Measurements from ENCODE around the gene UNKL. TPM values are rescaled to one million over a fixed set of nuclear protein-coding genes. Genes with fewer than 3 reads are reported as not detected.
"Not testable (repeated sequence)": the region's sequence is repeated elsewhere in the genome, so short reads cannot be mapped to it uniquely, and the experiment has no call there.

UNKL gene
- total and polyA plus RNA-seq, 2 donors (not counting 1 experiment from before 2014, with no cell fraction given) = 53.9 to 178 TPM

DNA sequence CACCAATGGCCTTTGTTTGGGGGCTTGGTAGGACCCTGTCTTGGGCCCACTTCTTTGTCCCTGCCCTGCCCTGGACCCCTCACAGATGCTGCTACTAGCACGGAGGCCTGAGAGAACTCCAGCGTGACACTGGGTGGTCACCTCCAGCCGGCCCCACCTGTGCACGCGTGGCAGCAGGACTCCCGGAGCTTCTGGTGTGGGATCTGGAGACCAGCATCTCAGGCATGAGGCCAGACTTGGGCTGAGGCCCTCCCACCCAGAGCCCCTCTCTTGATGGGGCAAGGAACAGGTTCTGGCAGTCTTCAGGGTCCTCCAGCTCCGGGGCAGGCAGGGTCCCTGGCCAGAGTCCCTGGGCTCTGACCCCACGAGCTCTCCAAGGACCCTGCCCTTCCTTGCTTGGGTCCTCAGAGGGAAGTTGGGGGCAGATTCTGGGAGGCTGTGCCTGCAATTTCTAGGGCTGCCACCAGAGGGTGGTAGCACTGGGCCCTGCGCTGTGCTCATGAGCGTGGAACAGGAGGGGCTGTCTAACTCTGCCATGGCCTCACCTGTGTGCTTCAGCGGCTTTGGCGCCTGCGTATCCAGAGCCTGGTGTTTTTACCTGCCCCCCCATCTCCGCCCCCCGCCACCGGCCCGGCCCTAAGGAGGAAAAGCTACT, 84.1 kb downstream of the UNKL start:
- H2AFZ ChIP-seq (ENCODE audit: insufficient read depth, low read depth, low read length, poor library complexity, severe bottlenecking) = no peak overlapping the region
- intact Hi-C loops (cut with micrococcal nuclease) = no loop called here
- WGBS (ENCODE audit: insufficient coverage) = 87% methylated on average over 14 of the region's 17 CpGs
- H3K4me2 ChIP-seq (replicated peaks; ENCODE audit: low read depth, low read length, poor library complexity, severe bottlenecking) = peak overlapping the region; percentile 97
- ATAC-seq (ENCODE audit: low read depth) (no peak), DNase-seq (no peak)
- peaks cover 3% of the 10 kb centered on the region for H3K79me2 ChIP-seq (ENCODE audit: control insufficient read depth, insufficient read depth, low read length)
- peaks cover 7% of the 10 kb centered on the region for H3K27me3 Mint-ChIP-seq
- TF ChIP-seq EZH2 (IDR thresholded peaks at IDR 0.05; ENCODE audit: borderline replicate concordance, insufficient read depth, low read depth, low read length, poor library complexity, severe bottlenecking) = no peak
- TF ChIP-seq, protein P1, sequence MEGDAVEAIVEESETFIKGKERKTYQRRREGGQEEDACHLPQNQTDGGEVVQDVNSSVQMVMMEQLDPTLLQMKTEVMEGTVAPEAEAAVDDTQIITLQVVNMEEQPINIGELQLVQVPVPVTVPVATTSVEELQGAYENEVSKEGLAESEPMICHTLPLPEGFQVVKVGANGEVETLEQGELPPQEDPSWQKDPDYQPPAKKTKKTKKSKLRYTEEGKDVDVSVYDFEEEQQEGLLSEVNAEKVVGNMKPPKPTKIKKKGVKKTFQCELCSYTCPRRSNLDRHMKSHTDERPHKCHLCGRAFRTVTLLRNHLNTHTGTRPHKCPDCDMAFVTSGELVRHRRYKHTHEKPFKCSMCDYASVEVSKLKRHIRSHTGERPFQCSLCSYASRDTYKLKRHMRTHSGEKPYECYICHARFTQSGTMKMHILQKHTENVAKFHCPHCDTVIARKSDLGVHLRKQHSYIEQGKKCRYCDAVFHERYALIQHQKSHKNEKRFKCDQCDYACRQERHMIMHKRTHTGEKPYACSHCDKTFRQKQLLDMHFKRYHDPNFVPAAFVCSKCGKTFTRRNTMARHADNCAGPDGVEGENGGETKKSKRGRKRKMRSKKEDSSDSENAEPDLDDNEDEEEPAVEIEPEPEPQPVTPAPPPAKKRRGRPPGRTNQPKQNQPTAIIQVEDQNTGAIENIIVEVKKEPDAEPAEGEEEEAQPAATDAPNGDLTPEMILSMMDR (IDR thresholded peaks at IDR 0.05) = peak; percentile 50
- peaks cover 27% of the 10 kb centered on the region for H4K20me1 ChIP-seq (ENCODE audit: control insufficient read depth, insufficient read depth, low read length, poor library complexity, severe bottlenecking)
- no peak overlapping the region for H3K9ac ChIP-seq (ENCODE audit: low read length)
- POLR2A ChIA-PET = interaction anchor here (1.1 to 2.6 kb wide), 3 partner anchors 12 to 21 kb away, joined by 8 to 14 read pairs (median 10); partner anchors contain the start of gene UBE2I
- no peaks in the 10 kb centered on the region for H3K9me3 Mint-ChIP-seq (ENCODE audit: insufficient read depth)
- H3K27ac ChIP-seq (ENCODE audit: low read length in 2 of 2) = no peak overlapping the region
- H3K4me3 ChIP-seq (ENCODE audit: control extremely low read depth in 1 of 5, extremely low read depth in 1 of 5, insufficient read depth in 1 of 5, low read depth in 2 of 5, low read length in 4 of 5) = no peak overlapping the region
- peak overlapping the region; percentile 73 for H3K27ac Mint-ChIP-seq
- CTCF ChIA-PET = interaction anchor here (0.8 to 2.1 kb wide), 4 partner anchors 12 to 213 kb away, joined by 3 to 8 read pairs (median 3); partner anchors contain the start of genes GNPTG and TSR3
- peaks cover 44 to 73% of the 10 kb centered on the region in 2 donors for H3K4me1 ChIP-seq (ENCODE audit: control insufficient read depth in 2 of 2, insufficient read depth in 2 of 2, low read length in 2 of 2)
- H3K4me1 Mint-ChIP-seq = peaks cover 24% of the 10 kb centered on the region
- no peak overlapping the region for H3K4me3 Mint-ChIP-seq
- peaks cover 0 to 42% (median 17%) of the 10 kb centered on the region in 4 experiments for H3K27me3 ChIP-seq (replicated peaks in 1 of 4; ENCODE audit: control extremely low read depth in 1 of 4, control insufficient read depth in 3 of 4, insufficient read depth in 4 of 4, low read length in 3 of 4)
- H3K9me3 ChIP-seq (ENCODE audit: control extremely low read depth in 1 of 3, control insufficient read depth in 2 of 3, insufficient read depth in 1 of 3, low read length in 2 of 3) = peaks cover 0 to 25% (median 3%) of the 10 kb centered on the region in 3 donors
- peaks cover 0 to 5% of the 10 kb centered on the region in 2 experiments for H3K36me3 ChIP-seq (replicated peaks in 1 of 2; ENCODE audit: control extremely low read depth in 1 of 2, control insufficient read depth in 1 of 2, extremely low read depth in 1 of 2, insufficient read depth in 2 of 2, low read length in 1 of 2)

DNA sequence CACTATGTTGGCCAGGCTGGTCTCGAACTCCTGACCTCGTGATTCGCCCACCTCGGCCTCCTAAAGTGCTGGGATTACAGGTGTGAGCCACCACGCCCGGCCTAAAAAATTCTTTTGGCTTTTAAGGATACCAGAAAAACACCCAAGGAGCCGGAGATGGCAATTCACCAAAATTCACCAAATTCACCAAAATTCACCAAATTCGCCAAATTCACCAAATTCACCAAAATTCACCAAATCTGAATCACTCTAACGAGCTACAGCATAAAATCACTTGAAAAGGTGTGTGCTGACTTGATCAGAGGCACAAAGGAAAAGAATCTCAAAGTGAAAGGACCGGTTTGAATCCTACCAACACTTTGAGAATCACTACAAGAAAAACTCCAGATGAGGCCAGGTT, 85.5 kb downstream of the UNKL start:
- peaks cover 20% of the 10 kb centered on the region for H3K4me1 Mint-ChIP-seq
- CTCF ChIA-PET; H3K9ac ChIP-seq (ENCODE audit: low read length); H3K27ac Mint-ChIP-seq; intact Hi-C loops (cut with micrococcal nuclease); H3K9me3 Mint-ChIP-seq (ENCODE audit: insufficient read depth); DNase-seq; H3K27me3 Mint-ChIP-seq; H2AFZ ChIP-seq (ENCODE audit: insufficient read depth, low read depth, low read length, poor library complexity, severe bottlenecking); H3K4me2 ChIP-seq (replicated peaks; ENCODE audit: low read depth, low read length, poor library complexity, severe bottlenecking); ATAC-seq (ENCODE audit: low read depth); H3K4me3 ChIP-seq (ENCODE audit: control extremely low read depth in 1 of 5, extremely low read depth in 1 of 5, insufficient read depth in 1 of 5, low read depth in 2 of 5, low read length in 4 of 5); H3K79me2 ChIP-seq (ENCODE audit: control insufficient read depth, insufficient read depth, low read length); H3K27ac ChIP-seq (ENCODE audit: low read length in 2 of 2): not testable (repeated sequence)
- Histone ChIP-seq H3K36me3 (replicated peaks in 1 of 2; ENCODE audit: control extremely low read depth in 1 of 2, control insufficient read depth in 1 of 2, extremely low read depth in 1 of 2, insufficient read depth in 2 of 2, low read length in 1 of 2) (peaks cover 0 to 19% of the 10 kb centered on the region in 2 experiments), H3K27me3 (replicated peaks in 1 of 4; ENCODE audit: control extremely low read depth in 1 of 4, control insufficient read depth in 3 of 4, insufficient read depth in 4 of 4, low read length in 3 of 4) (peaks cover 0 to 28% (median 9%) of the 10 kb centered on the region in 4 experiments), H4K20me1 (ENCODE audit: control insufficient read depth, insufficient read depth, low read length, poor library complexity, severe bottlenecking) (peaks cover 20% of the 10 kb centered on the region), H3K4me1 (ENCODE audit: control insufficient read depth in 2 of 2, insufficient read depth in 2 of 2, low read length in 2 of 2) (peaks cover 30 to 60% of the 10 kb centered on the region in 2 donors), H3K9me3 (ENCODE audit: control extremely low read depth in 1 of 3, control insufficient read depth in 2 of 3, insufficient read depth in 1 of 3, low read length in 2 of 3) (peaks cover 0 to 18% (median 3%) of the 10 kb centered on the region in 3 donors)
- 97% methylated on average over 9 of the region's 10 CpGs for WGBS (ENCODE audit: insufficient coverage)
- H3K4me3 Mint-ChIP-seq = peak overlapping the region; percentile 19
- POLR2A ChIA-PET = interaction anchor here (1.1 kb wide), 1 partner anchor 20 kb away, joined by 8 read pairs; the partner anchor contains the start of gene UBE2I

DNA sequence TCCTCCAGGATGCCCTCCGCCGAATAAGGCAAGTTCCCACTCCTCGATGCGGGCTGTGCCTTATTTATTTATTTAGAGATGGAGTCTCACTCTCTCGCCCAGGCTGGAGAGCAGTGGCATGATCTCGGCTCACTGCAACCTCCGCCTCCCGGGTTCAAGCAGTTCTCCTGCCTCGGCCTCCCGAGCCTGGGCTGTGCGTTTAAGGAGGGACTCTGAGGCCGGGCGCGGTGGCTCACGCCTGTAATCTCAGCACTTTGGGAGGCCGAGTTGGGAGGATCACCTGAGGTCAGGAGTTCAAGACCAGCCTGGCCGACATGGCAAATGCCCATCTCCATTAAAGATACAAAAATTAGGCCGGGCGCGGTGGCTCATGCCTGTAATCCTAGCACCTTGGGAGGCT, 86.4 kb downstream of the UNKL start:
- H3K4me3 Mint-ChIP-seq; CTCF ChIA-PET; H3K27me3 Mint-ChIP-seq; intact Hi-C loops (cut with micrococcal nuclease); DNase-seq; H3K9me3 Mint-ChIP-seq (ENCODE audit: insufficient read depth); H3K4me3 ChIP-seq (ENCODE audit: control extremely low read depth in 1 of 5, extremely low read depth in 1 of 5, insufficient read depth in 1 of 5, low read depth in 2 of 5, low read length in 4 of 5); H3K79me2 ChIP-seq (ENCODE audit: control insufficient read depth, insufficient read depth, low read length); H3K27ac ChIP-seq (ENCODE audit: low read length in 2 of 2); H3K4me2 ChIP-seq (replicated peaks; ENCODE audit: low read depth, low read length, poor library complexity, severe bottlenecking); H2AFZ ChIP-seq (ENCODE audit: insufficient read depth, low read depth, low read length, poor library complexity, severe bottlenecking); ATAC-seq (ENCODE audit: low read depth); POLR2A ChIA-PET; H3K9ac ChIP-seq (ENCODE audit: low read length): not testable (repeated sequence)
- Histone ChIP-seq H3K9me3 (ENCODE audit: control extremely low read depth in 1 of 3, control insufficient read depth in 2 of 3, insufficient read depth in 1 of 3, low read length in 2 of 3) (peaks cover 0 to 18% (median 3%) of the 10 kb centered on the region in 3 donors), H3K36me3 (replicated peaks in 1 of 2; ENCODE audit: control extremely low read depth in 1 of 2, control insufficient read depth in 1 of 2, extremely low read depth in 1 of 2, insufficient read depth in 2 of 2, low read length in 1 of 2) (peaks cover 0 to 26% of the 10 kb centered on the region in 2 experiments), H3K27me3 (replicated peaks in 1 of 4; ENCODE audit: control extremely low read depth in 1 of 4, control insufficient read depth in 3 of 4, insufficient read depth in 4 of 4, low read length in 3 of 4) (peaks cover 0 to 23% (median 7%) of the 10 kb centered on the region in 4 experiments), H4K20me1 (ENCODE audit: control insufficient read depth, insufficient read depth, low read length, poor library complexity, severe bottlenecking) (peaks cover 25% of the 10 kb centered on the region), H3K4me1 (ENCODE audit: control insufficient read depth in 2 of 2, insufficient read depth in 2 of 2, low read length in 2 of 2) (peaks cover 24 to 56% of the 10 kb centered on the region in 2 donors)
- 95% methylated on average over 20 of the region's 20 CpGs for WGBS (ENCODE audit: insufficient coverage)
- H3K4me1 Mint-ChIP-seq = peaks cover 20% of the 10 kb centered on the region
- H3K27ac Mint-ChIP-seq = peak overlapping the region; percentile 26

Measured in B cell (primary cell).